Esophagus squamous epithelium (tissue), 5 donors: ENCODE data around the gene TNFSF12. TPM values are rescaled to one million over a fixed set of nuclear protein-coding genes. Genes with fewer than 3 reads are reported as not detected.

Source experiments
- DNase-seq: peaks from one replicate; lab custom pipeline; 2025; lab: John Stamatoyannopoulos, UW
- H3K27ac ChIP-seq, 4 donors: fragments of 200-600 bp; sonication (generic); one replicate each; pipeline ENCODE4 v1.5.1; 2016 to 2019; ENCODE audit warnings: mild to moderate bottlenecking in 1 of 4
- H3K27me3 ChIP-seq, 4 donors: fragments of 200-600 bp; sonication (generic); 1 replicate in 3 of 4; 2 replicates in 1 of 4; pipeline versions ENCODE4 v1.5.1 to v1.6.0; 2017 to 2021; ENCODE audit warnings: antibody characterized with exemption in 1 of 4
- H3K36me3 ChIP-seq, 3 donors: fragments of 200-600 bp; sonication (generic); one replicate each; pipeline ENCODE4 v1.5.1; 2016 to 2019
- H3K4me1 ChIP-seq, 3 donors: fragments of 200-600 bp; sonication (generic); one replicate each; pipeline ENCODE4 v1.5.1; 2017 to 2019
- H3K4me3 ChIP-seq, 4 donors: fragments of 200-600 bp; sonication (generic); 1 replicate in 3 of 4; 2 replicates in 1 of 4; pipeline ENCODE4 v1.5.1; 2016 to 2019; ENCODE audit warnings: mild to moderate bottlenecking in 2 of 4, moderate library complexity in 1 of 4
- H3K9me3 ChIP-seq, 3 donors: fragments of 200-600 bp; sonication (generic); one replicate each; pipeline ENCODE4 v1.5.1; 2016 to 2019
- CTCF ChIP-seq, 6 experiments: fragments of 450-650 bp in 4 of 6; fragments of 200-600 bp in 2 of 6; sonication (generic) in 2 of 6; IDR thresholded peaks; one replicate each; pipeline ENCODE4 v1.5.1; 2016 to 2019; ENCODE audit warnings: antibody characterized with exemption in 6 of 6, mild to moderate bottlenecking in 4 of 6, moderate library complexity in 4 of 6
- POLR2A ChIP-seq, 4 donors: fragments of 450-650 bp; IDR thresholded peaks; one replicate each; pipeline ENCODE4 v1.6.1; 2017; ENCODE audit warnings: antibody characterized with exemption in 4 of 4, mild to moderate bottlenecking in 4 of 4, moderate library complexity in 3 of 4
- WGBS, 2 donors: methylation state at CpG; one replicate each; pipeline ENCODE4 v1.1.5; 2018; 5-methylcytosine and 5-hydroxymethylcytosine counted together
- intact Hi-C: fragments of 100-400 bp; cut with DNase I; formaldehyde crosslinking; loops from one replicate; pipeline ENCODE4 v1.15.0; 2022
- total RNA-seq, 4 donors: library from RNA; depleted of rRNA; stranded (reverse); fragments of >200 nt; gene quantifications; one replicate each; pipeline ENCODE4 v1.1.0, GENCODE V29; 2016
- donor health status: DM: yes; HTN: yes; CAD: no.

TNFSF12 gene
- total RNA-seq, 4 donors from 2014 or later: 3.5 to 41.6 (median 6.5) TPM

GRCh38 chr17:7580604-7581575 lies 32.0 kb downstream of the TNFSF12 start:
- H3K4me3 ChIP-seq: peak overlapping the region in 3 of 4 donors; percentile 21 to 80 (median 57)
- H3K27me3 ChIP-seq: no peaks in the 10 kb centered on the region
- no peak for DNase-seq
- 52 to 59% methylated on average over 20 to 23 of the region's 23 CpGs for WGBS, 2 donors
- intact Hi-C loops: no loop called here
- peaks cover 61 to 95% (median 71%) of the 10 kb centered on the region in 3 donors for H3K4me1 ChIP-seq
- H3K36me3 ChIP-seq: peaks cover 23 to 50% (median 29%) of the 10 kb centered on the region in 3 donors
- H3K9me3 ChIP-seq: no peaks in the 10 kb centered on the region
- TF ChIP-seq POLR2A (IDR thresholded peaks at IDR 0.05): no peak
- no peak for TF ChIP-seq CTCF (IDR thresholded peaks at IDR 0.05)
- H3K27ac ChIP-seq: peak overlapping the region; percentile 94 to 97 (median 96)

GRCh38 chr17:7582396-7583252 lies 33.8 kb downstream of the TNFSF12 start:
- peak overlapping the region; percentile 45 to 80 (median 63) for H3K4me3 ChIP-seq
- no peak for TF ChIP-seq POLR2A (IDR thresholded peaks at IDR 0.05)
- TF ChIP-seq CTCF (IDR thresholded peaks at IDR 0.05): no peak
- peaks cover 59 to 95% (median 76%) of the 10 kb centered on the region in 3 donors for H3K4me1 ChIP-seq
- intact Hi-C loops: no loop called here
- H3K27me3 ChIP-seq: no peaks in the 10 kb centered on the region
- peaks cover 14 to 50% (median 16%) of the 10 kb centered on the region in 3 donors for H3K36me3 ChIP-seq
- H3K9me3 ChIP-seq: no peaks in the 10 kb centered on the region
- WGBS, 2 donors: 84 to 100% methylated on average over 2 to 11 of the region's 36 CpGs
- no peak for DNase-seq
- peak overlapping the region; percentile 94 to 97 (median 96) for H3K27ac ChIP-seq

- peaks cover 61 to 95% (median 75%) of the 10 kb centered on the region in 3 donors for H3K4me1 ChIP-seq
- H3K36me3 ChIP-seq: peaks cover 6 to 45% (median 8%) of the 10 kb centered on the region in 3 donors
- H3K27ac ChIP-seq: peak within 1 kb of the TSS; percentile 94 to 97 (median 96)
- no peaks in the 10 kb centered on the region for H3K9me3 ChIP-seq
- intact Hi-C loops: no loop called here
- TF ChIP-seq CTCF (IDR thresholded peaks at IDR 0.05) (peak in 1 of 6 experiments; percentile 26), POLR2A (IDR thresholded peaks at IDR 0.05) (peak in 3 of 4 donors; percentile 9 to 80 (median 60))
- WGBS, 2 donors: 0 to 14% methylated on average over 22 to 40 of the region's 69 CpGs
- H3K4me3 ChIP-seq: peak within 1 kb of the TSS; percentile 45 to 80 (median 63)
- H3K27me3 ChIP-seq: no peaks in the 10 kb centered on the region
- peak; percentile 71 for DNase-seq
Observed at GRCh38 chr17:7583253-7584109, 34.6 kb downstream of the TNFSF12 start, which contains the start of gene MPDU1. TSS of gene MPDU1 (plus strand) at chr17:7583852. CDS start at chr17:7583863, 11 bp downstream.

GRCh38 chr17:7586673-7587419 lies 38.0 kb downstream of the TNFSF12 start:
- Histone ChIP-seq H3K9me3 (no peaks in the 10 kb centered on the region), H3K27me3 (no peaks in the 10 kb centered on the region), H3K36me3 (peaks cover 10 to 49% (median 16%) of the 10 kb centered on the region in 3 donors), H3K4me3 (peak overlapping the region in 3 of 4 donors; percentile 64 to 76 (median 69)), H3K27ac (peak overlapping the region; percentile 90 to 96 (median 96)), H3K4me1 (peaks cover 47 to 93% (median 56%) of the 10 kb centered on the region in 3 donors)
- intact Hi-C loops: no loop called here
- WGBS, 2 donors: 38 to 54% methylated on average over 6 to 8 of the region's 9 CpGs
- no peak for DNase-seq
- TF ChIP-seq CTCF (IDR thresholded peaks at IDR 0.05) (peak in 5 of 6 experiments; percentile 30 to 72 (median 52)), POLR2A (IDR thresholded peaks at IDR 0.05) (no peak)
